NCI-H69 (cell line): Measurements from ENCODE around the gene NCCRP1.

Source experiments
- DNase-seq: peaks from one replicate; lab custom pipeline; 2025; lab: John Stamatoyannopoulos, UW

Gene NCCRP1

DNA sequence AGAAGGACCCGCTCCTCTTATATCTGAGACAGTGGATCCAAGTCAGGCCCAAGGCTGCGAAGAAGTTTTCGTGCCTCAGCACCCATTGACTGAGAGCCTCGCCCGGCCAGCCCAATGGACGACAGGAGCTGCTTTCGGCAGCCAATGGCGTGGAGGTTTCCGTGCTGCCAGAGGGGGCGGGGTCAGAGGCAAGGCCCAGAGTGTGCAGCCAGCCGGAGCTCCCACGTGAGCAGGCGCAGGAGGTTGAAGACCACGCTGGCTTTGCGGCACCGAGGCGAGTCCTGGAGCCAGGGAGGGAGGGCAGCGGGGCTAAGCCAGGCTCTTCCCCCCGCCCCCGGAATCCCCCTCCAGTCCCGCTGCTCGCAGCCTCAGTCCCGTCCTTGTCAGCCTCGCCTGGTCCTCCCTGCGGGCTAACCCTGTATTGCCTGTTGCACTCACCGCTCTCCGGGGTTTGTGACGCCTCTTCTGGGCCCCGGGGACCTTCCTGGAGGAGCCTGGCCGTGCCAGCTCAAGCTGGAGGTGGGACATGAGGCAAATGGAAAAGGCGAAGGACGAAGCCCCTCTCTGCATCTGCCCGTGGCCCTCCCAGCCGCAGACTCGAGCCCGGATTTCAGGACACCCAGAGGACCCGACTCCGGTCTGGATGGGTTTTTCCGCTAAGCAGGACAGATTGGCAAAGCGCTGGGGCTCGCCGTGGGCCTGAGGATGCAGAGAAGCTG, 50.3 kb downstream of the NCCRP1 start:
- DNase-seq = peak; percentile 16

DNA sequence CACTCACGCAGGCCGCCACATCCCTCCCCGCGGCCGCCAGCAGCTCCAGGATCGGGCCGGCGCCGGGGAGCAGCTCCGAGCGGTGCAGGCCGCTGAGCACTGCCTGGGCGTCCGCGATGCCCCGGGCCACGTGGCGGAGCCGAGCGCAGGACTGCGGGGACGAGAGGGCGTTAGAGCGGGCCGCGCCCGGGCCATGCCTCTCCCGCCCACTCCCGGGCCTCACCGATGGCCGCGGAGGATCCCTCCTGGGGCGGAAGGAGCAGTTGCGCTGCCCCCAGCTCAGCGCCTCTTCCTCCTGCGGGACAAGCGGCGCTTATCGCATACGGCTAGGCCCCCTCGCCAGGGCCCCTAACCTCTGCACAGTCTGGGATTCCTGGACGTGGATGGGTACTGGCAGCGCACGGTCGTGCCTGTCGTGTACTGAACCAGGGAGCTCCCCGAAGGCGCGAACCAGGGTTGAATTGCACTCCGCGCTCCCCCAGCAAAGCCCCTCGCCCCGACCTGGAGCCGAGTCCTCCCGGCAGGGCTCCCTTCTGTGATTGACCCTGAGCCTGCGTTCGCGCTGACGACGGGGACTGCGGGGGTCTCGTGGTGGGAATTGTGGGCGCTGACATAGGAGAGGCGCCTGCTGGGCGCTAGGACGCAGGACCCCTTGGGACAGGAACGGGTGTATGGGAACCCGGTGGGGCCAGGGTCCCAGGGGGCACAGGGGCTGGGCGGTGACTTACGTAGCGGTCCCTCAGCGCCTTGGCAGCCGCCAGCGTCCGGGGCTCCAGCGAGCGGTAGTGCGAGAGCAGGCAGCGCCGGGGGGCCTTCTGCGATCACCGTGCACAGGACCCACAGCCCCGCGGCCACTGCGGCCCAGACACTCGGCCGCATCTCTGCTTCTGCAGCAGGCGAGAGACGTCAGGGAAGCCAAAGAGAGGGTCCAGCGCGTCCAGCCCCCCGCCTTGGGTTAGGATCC, 51.2 kb downstream of the NCCRP1 start:
- DNase-seq = no peak

DNA sequence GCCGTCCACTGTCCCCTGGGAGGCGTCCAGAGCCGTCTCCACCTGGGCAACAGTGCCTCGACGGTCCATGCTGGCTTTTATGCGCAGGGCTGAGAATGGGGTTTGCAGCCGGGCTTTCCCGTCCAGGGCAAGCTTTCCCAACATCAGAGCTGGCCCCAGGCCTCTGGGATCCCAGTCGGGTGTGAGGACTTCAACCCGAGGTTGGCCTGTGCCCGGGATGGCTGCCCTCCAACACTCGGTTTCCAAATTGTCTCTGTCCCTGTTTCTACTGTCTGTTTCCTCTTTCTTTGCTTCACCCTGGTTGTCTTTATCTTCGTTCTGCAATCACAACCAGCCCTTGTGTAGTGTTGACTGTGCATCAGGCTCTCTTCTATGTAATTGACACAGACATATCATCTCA, 52.0 kb downstream of the NCCRP1 start, which contains the start of gene IFNL4:
Gene IFNL4, minus strand, starts transcription at position 51 of the 400 bp plus-strand sequence.
- no peak for DNase-seq

DNA sequence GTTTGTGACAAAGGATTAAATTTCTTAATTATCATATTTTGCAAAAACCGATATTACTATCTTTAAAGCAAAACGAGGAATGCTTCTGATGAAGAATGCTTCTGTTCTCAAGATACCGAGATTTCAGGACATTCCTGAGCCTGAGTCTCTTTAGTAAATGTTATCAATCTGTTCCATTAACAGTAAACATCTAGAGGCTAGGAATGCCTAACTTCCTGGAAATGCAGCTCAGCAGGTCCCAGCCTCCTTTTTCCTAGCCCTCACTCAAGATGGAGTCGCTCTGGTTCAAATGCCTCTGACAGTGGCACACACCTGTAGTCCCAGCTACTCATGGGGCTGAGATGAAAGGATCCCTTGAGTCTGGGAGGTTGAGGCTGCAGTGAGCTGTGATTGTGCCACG, 54.3 kb downstream of the NCCRP1 start:
- DNase-seq = no peak
